HG02943 (cell line): ENCODE measurements around the gene URGCP.

Source experiments
- ATAC-seq: cut with Tn5 transposase; IDR thresholded peaks from one replicate; pipeline ENCODE4 v1.9.1; 2021; ENCODE audit warnings: mild to moderate bottlenecking, low read depth, moderate library complexity; ENCODE audit not compliant: unreplicated experiment

Gene URGCP

GRCh38 chr7:43906331-43907010, at the start of gene URGCP:
Gene URGCP (minus strand): TSS chr7:43906596. CDS start chr7:43906575, 21 bp downstream.
- ATAC-seq, result no peak

GRCh38 chr7:43956027-43956426, 49.6 kb upstream of the URGCP start:
- ATAC-seq, result no peak

GRCh38 chr7:43954524-43955228, 48.3 kb upstream of the URGCP start:
- no peak for ATAC-seq

- no peak for ATAC-seq
Observed at GRCh38 chr7:43953071-43953470, 46.7 kb upstream of the URGCP start.

GRCh38 chr7:43952028-43952427, 45.6 kb upstream of the URGCP start:
- ATAC-seq, result no peak

- no peak for ATAC-seq
Observed at GRCh38 chr7:43944286-43944685, 37.9 kb upstream of the URGCP start.

GRCh38 chr7:43943417-43944187, 37.2 kb upstream of the URGCP start:
- no peak for ATAC-seq

- no peak for ATAC-seq
Observed at GRCh38 chr7:43942997-43943396, 36.6 kb upstream of the URGCP start.

- no peak for ATAC-seq
Observed at GRCh38 chr7:43942250-43942649, 35.9 kb upstream of the URGCP start.

- ATAC-seq, result no peak
Observed at GRCh38 chr7:43938892-43939482, 32.6 kb upstream of the URGCP start.

- ATAC-seq, result no peak
Observed at GRCh38 chr7:43937444-43937843, 31.0 kb upstream of the URGCP start.

- no peak for ATAC-seq
Observed at GRCh38 chr7:43933902-43934560, 27.6 kb upstream of the URGCP start.

- no peak for ATAC-seq
Observed at GRCh38 chr7:43931346-43931745, 24.9 kb upstream of the URGCP start.

GRCh38 chr7:43929529-43930457, 23.4 kb upstream of the URGCP start:
- no peak for ATAC-seq

GRCh38 chr7:43927810-43928209, 21.4 kb upstream of the URGCP start:
- ATAC-seq, result no peak

GRCh38 chr7:43926798-43927123, 20.4 kb upstream of the URGCP start:
- peak; percentile 17 for ATAC-seq

GRCh38 chr7:43925984-43926797, 19.8 kb upstream of the URGCP start, which contains the start of gene UBE2D4:
Gene UBE2D4 (plus strand): TSS chr7:43926436. CDS start chr7:43926533, 97 bp downstream.
- ATAC-seq, result peak; percentile 73

- ATAC-seq, result no peak
Observed at GRCh38 chr7:43922726-43923125, 16.3 kb upstream of the URGCP start.

GRCh38 chr7:43921423-43921822, 15.0 kb upstream of the URGCP start:
- ATAC-seq, result no peak
